Measurements from ENCODE around the gene CFAP161. TPM values are rescaled to one million over a fixed set of nuclear protein-coding genes. Genes with fewer than 3 reads are reported as not detected.

CFAP161 gene
- total RNA-seq (2022) (not detected in 2 replicates), Bru-seq, nascent RNA (percentile 14 among the genes with signal in this experiment), BruChase-seq, experiment 1, labeled RNA remaining after a 6-hour chase (percentile 49 among the genes with signal in this experiment), BruChase-seq, experiment 2, labeled RNA remaining after a 2-hour chase (percentile 26 among the genes with signal in this experiment)
- long read RNA-seq, partial matches to known transcripts, result 0 of 1 reads
- long read RNA-seq, other reads (novel, unspliced or antisense), result 1 of 1 reads

- no peaks in the 10 kb centered on the region for H3K9me3 Mint-ChIP-seq (ENCODE audit: low read depth, unreplicated experiment)
- H3K4me1 Mint-ChIP-seq (ENCODE audit: low read depth, unreplicated experiment), result no peaks in the 10 kb centered on the region
Observed at GRCh38 chr15:81133782-81134461, at the start of gene CFAP161. Gene CFAP161, plus strand, starts transcription at chr15:81134270. Its CDS starts 60 bp downstream, at chr15:81134330.

GRCh38 chr15:81084716-81085115 is 49.4 kb upstream of the CFAP161 start:
- H3K9me3 Mint-ChIP-seq (ENCODE audit: low read depth, unreplicated experiment), result no peaks in the 10 kb centered on the region
- CTCF ChIA-PET, result interaction anchor here (0.7 kb wide), 1 partner anchor 59 kb away, joined by 6 read pairs; no protein-coding TSS in a partner anchor
- H3K36me3 Mint-ChIP-seq (ENCODE audit: insufficient read depth, unreplicated experiment), result peaks cover 4% of the 10 kb centered on the region
- no peak overlapping the region for H3K27ac Mint-ChIP-seq (ENCODE audit: unreplicated experiment)
- no peak for DNase-seq
- H3K4me1 Mint-ChIP-seq (ENCODE audit: low read depth, unreplicated experiment), result no peaks in the 10 kb centered on the region
- no peak overlapping the region for H3K4me3 Mint-ChIP-seq (ENCODE audit: low read depth, unreplicated experiment)
- no peak for TF ChIP-seq CTCF (IDR thresholded peaks at IDR 0.05; ENCODE audit: unreplicated experiment)
- H3K27me3 Mint-ChIP-seq (ENCODE audit: unreplicated experiment), result peaks cover 61% of the 10 kb centered on the region
- no TSS peak for BruUV-seq (replicated peaks)
- intact Hi-C loops (cut with micrococcal nuclease; ENCODE audit: unreplicated experiment), result no loop called here

More at GRCh38 chr15:81133782-81134461, at the start of gene CFAP161:
- DNase-seq, result no peak
- Mint-ChIP-seq H3K27me3 (ENCODE audit: unreplicated experiment) (peaks cover 73% of the 10 kb centered on the region), H3K36me3 (ENCODE audit: insufficient read depth, unreplicated experiment) (no peaks in the 10 kb centered on the region), H3K4me3 (ENCODE audit: low read depth, unreplicated experiment) (no peak within 1 kb of the TSS), H3K27ac (ENCODE audit: unreplicated experiment) (no peak within 1 kb of the TSS)
- TF ChIP-seq CTCF (IDR thresholded peaks at IDR 0.05; ENCODE audit: unreplicated experiment), result no peak
- no TSS peak for BruUV-seq (replicated peaks)
- intact Hi-C loops (cut with micrococcal nuclease; ENCODE audit: unreplicated experiment), result no loop called here
- CTCF ChIA-PET, result no interaction called here

GRCh38 chr15:81085213-81085612 is 48.9 kb upstream of the CFAP161 start:
- no peak for DNase-seq
- Mint-ChIP-seq H3K9me3 (ENCODE audit: low read depth, unreplicated experiment) (no peaks in the 10 kb centered on the region), H3K36me3 (ENCODE audit: insufficient read depth, unreplicated experiment) (peaks cover 4% of the 10 kb centered on the region), H3K27ac (ENCODE audit: unreplicated experiment) (no peak overlapping the region), H3K4me3 (ENCODE audit: low read depth, unreplicated experiment) (no peak overlapping the region), H3K27me3 (ENCODE audit: unreplicated experiment) (peaks cover 66% of the 10 kb centered on the region), H3K4me1 (ENCODE audit: low read depth, unreplicated experiment) (no peaks in the 10 kb centered on the region)
- CTCF ChIA-PET, result no interaction called here
- no peak for TF ChIP-seq CTCF (IDR thresholded peaks at IDR 0.05; ENCODE audit: unreplicated experiment)
- no TSS peak for BruUV-seq (replicated peaks)
- intact Hi-C loops (cut with micrococcal nuclease; ENCODE audit: unreplicated experiment), result no loop called here

GRCh38 chr15:81085898-81086297 is 48.2 kb upstream of the CFAP161 start:
- Mint-ChIP-seq H3K27me3 (ENCODE audit: unreplicated experiment) (peaks cover 64% of the 10 kb centered on the region), H3K4me3 (ENCODE audit: low read depth, unreplicated experiment) (no peak overlapping the region), H3K27ac (ENCODE audit: unreplicated experiment) (no peak overlapping the region), H3K9me3 (ENCODE audit: low read depth, unreplicated experiment) (no peaks in the 10 kb centered on the region), H3K4me1 (ENCODE audit: low read depth, unreplicated experiment) (no peaks in the 10 kb centered on the region), H3K36me3 (ENCODE audit: insufficient read depth, unreplicated experiment) (peaks cover 4% of the 10 kb centered on the region)
- CTCF ChIA-PET, result no interaction called here
- BruUV-seq (replicated peaks), result no TSS peak
- no peak for DNase-seq
- no peak for TF ChIP-seq CTCF (IDR thresholded peaks at IDR 0.05; ENCODE audit: unreplicated experiment)
- intact Hi-C loops (cut with micrococcal nuclease; ENCODE audit: unreplicated experiment), result no loop called here
